Esophagus squamous epithelium (tissue), 4 donors: ENCODE data around the gene SBF1.

Source experiments
- POLR2A ChIP-seq, 4 donors: fragments of 450-650 bp; IDR thresholded peaks; one replicate each; pipeline ENCODE4 v1.6.1; 2017; ENCODE audit warnings: antibody characterized with exemption in 4 of 4, mild to moderate bottlenecking in 4 of 4, moderate library complexity in 3 of 4
- TF ChIP-seq, protein P1 (sequence below), 6 experiments: fragments of 450-650 bp in 4 of 6; fragments of 200-600 bp in 2 of 6; sonication (generic) in 2 of 6; IDR thresholded peaks; one replicate each; pipeline ENCODE4 v1.5.1; 2016 to 2019; ENCODE audit warnings: antibody characterized with exemption in 6 of 6, mild to moderate bottlenecking in 4 of 6, moderate library complexity in 4 of 6

- TF ChIP-seq, protein P1, sequence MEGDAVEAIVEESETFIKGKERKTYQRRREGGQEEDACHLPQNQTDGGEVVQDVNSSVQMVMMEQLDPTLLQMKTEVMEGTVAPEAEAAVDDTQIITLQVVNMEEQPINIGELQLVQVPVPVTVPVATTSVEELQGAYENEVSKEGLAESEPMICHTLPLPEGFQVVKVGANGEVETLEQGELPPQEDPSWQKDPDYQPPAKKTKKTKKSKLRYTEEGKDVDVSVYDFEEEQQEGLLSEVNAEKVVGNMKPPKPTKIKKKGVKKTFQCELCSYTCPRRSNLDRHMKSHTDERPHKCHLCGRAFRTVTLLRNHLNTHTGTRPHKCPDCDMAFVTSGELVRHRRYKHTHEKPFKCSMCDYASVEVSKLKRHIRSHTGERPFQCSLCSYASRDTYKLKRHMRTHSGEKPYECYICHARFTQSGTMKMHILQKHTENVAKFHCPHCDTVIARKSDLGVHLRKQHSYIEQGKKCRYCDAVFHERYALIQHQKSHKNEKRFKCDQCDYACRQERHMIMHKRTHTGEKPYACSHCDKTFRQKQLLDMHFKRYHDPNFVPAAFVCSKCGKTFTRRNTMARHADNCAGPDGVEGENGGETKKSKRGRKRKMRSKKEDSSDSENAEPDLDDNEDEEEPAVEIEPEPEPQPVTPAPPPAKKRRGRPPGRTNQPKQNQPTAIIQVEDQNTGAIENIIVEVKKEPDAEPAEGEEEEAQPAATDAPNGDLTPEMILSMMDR (IDR thresholded peaks at IDR 0.05): no peak
- TF ChIP-seq POLR2A (IDR thresholded peaks at IDR 0.05): no peak
Observed at GRCh38 chr22:50482107-50483074, 7.6 kb upstream of the SBF1 start.
